Right lobe of liver (tissue), 4 donors: Measurements from ENCODE around the gene SLAMF8.

Experiments
- CTCF ChIP-seq, 4 donors: fragments of 200-600 bp in 3 of 4; fragments of 450-650 bp in 1 of 4; IDR thresholded peaks; one replicate each; pipeline versions ENCODE4 v1.5.1 to v1.8.0; 2016 to 2022; ENCODE audit warnings: antibody characterized with exemption in 4 of 4, mild to moderate bottlenecking in 2 of 4
- POLR2A ChIP-seq: fragments of 450-650 bp; IDR thresholded peaks from one replicate; pipeline ENCODE4 v1.6.1; 2017; ENCODE audit warnings: antibody characterized with exemption, mild to moderate bottlenecking
- donor health status: DM: no; HTN: no; CAD: no.
- donor health status: DM: no; HTN: no; CAD: no.
- donor health status: DM: no; HTN: yes; CAD: no.

- no peak for TF ChIP-seq POLR2A
- TF ChIP-seq CTCF (IDR thresholded peaks at IDR 0.05): no peak
Observed at GRCh38 chr1:159859767-159860322, 33.2 kb downstream of the SLAMF8 start.
